ENCODE data around the gene PLTP. TPM values are rescaled to one million over a fixed set of nuclear protein-coding genes. Genes with fewer than 3 reads are reported as not detected.

Gene PLTP
- total RNA-seq, 1 donor from 2014 or later: 58.1 TPM

DNA sequence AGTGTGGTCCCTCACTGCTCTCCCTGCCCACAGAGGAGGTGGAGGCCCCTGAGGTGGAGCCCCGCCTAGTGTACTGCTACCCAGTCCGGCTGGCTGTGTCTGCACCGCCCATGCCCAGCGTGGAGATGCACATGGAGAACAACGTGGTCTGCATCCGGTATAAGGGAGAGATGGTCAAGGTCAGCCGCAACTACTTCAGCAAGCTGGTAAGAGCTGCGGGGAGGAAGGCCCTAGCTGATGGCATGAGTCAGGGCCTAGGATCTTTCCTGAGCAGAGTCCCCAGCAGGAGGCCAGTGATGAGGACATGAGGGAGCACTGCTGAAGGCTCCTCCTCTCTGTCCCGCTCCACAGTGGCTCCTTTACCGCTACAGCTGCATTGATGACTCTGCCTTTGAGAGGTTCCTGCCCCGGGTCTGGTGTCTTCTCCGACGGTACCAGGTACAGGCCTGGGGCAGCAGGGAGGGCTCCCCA lies 33.8 kb upstream of the PLTP start:
- Mint-ChIP-seq H3K36me3 (peaks cover 24% of the 10 kb centered on the region), H3K27me3 (ENCODE audit: low read depth) (no peaks in the 10 kb centered on the region)
- no peak for DNase-seq (ENCODE audit: low spot score in 2 of 2, unreplicated experiment in 2 of 2)

DNA sequence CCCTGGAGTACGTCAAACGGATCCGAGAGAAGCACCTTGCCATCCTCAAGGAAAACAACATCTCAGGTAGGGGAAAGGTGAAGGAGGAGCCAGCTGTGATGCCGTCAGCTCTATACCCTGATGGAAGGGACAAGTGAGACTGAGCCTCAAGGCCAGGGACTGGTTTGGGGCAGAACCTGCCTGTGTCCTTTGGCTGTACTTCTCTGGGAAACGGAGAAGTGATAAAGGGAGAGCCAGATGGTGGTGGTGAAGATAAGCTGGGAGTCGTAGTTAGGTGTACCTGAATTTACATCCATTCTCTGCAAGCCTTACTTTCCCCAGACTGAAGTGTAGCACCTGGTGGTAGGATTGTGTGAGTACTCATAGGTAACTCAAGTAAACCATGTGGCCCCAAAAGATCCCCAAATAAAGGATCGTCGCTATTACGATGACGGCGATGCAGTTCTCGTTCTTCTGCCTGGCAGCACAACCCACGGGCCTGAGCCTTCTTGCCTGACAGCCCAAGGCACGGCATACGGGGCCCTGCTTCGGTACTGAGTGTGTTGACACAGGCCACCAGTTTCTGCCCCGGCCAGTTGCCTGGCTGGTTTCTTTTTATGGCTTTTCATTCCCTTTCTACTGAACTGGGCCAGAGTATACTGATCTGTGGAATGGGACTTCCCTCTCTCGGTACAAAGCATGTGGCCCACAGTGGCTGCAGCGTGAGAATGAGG lies 33.2 kb upstream of the PLTP start:
- H3K27me3 Mint-ChIP-seq (ENCODE audit: low read depth): no peaks in the 10 kb centered on the region
- H3K9me3 Mint-ChIP-seq: no peaks in the 10 kb centered on the region
- no peak for DNase-seq (ENCODE audit: low spot score in 2 of 2, unreplicated experiment in 2 of 2)
- TF ChIP-seq, protein P1, sequence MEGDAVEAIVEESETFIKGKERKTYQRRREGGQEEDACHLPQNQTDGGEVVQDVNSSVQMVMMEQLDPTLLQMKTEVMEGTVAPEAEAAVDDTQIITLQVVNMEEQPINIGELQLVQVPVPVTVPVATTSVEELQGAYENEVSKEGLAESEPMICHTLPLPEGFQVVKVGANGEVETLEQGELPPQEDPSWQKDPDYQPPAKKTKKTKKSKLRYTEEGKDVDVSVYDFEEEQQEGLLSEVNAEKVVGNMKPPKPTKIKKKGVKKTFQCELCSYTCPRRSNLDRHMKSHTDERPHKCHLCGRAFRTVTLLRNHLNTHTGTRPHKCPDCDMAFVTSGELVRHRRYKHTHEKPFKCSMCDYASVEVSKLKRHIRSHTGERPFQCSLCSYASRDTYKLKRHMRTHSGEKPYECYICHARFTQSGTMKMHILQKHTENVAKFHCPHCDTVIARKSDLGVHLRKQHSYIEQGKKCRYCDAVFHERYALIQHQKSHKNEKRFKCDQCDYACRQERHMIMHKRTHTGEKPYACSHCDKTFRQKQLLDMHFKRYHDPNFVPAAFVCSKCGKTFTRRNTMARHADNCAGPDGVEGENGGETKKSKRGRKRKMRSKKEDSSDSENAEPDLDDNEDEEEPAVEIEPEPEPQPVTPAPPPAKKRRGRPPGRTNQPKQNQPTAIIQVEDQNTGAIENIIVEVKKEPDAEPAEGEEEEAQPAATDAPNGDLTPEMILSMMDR (IDR thresholded peaks at IDR 0.05; ENCODE audit: unreplicated experiment): no peak
- no peak overlapping the region for H3K4me3 Mint-ChIP-seq
- no peaks in the 10 kb centered on the region for H3K4me1 Mint-ChIP-seq
- no peak overlapping the region for H3K27ac Mint-ChIP-seq
- H3K36me3 Mint-ChIP-seq: peaks cover 20% of the 10 kb centered on the region

More for the DNA sequence above, 33.8 kb upstream of the PLTP start:
- H3K4me1 Mint-ChIP-seq: no peaks in the 10 kb centered on the region
- no peaks in the 10 kb centered on the region for H3K9me3 Mint-ChIP-seq
- TF ChIP-seq, protein P1 (IDR thresholded peaks at IDR 0.05; ENCODE audit: unreplicated experiment): no peak
- H3K27ac Mint-ChIP-seq: no peak overlapping the region
- H3K4me3 Mint-ChIP-seq: no peak overlapping the region

DNA sequence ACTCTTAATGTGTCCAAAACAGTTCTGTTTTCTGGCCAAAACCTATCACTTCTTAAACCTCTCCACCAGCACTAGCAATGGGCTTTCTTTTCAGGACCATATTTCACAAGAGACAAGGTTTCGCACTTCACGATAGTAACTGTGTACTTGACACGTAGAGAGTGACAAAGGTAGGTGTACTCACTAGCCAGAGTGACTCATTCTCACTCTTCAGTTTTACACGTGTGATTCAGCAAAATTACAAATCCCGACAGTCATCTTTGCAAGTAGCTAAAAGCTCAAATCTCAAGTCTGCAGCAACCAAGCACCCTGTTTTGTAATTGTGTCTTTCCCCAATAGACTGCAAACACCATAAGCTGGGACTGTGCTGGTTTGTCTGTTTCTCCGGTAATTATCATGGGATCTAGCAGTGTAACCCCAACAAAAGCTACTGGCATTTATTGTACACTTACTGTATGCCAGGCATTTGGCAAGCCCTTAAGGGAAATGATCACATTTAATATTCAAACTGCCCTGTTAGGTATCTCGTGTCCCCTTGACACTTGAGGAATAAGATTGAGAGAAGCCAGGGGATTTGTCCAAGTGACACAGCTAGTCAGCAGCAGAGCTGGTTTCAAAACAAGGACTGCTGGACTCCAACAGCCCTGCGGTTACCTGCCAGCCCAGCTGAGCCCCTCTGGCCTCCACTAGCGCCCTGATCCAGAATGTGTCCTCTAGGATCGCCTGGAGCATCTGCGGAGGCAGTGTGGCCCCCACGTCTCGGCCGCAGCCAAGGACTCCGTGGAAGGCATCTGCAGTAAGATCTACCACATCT lies 32.4 kb upstream of the PLTP start:
- peaks cover 26% of the 10 kb centered on the region for H3K36me3 Mint-ChIP-seq
- DNase-seq (ENCODE audit: low spot score in 2 of 2, unreplicated experiment in 2 of 2): no peak
- TF ChIP-seq, protein P1 (IDR thresholded peaks at IDR 0.05; ENCODE audit: unreplicated experiment): no peak
- H3K9me3 Mint-ChIP-seq: no peaks in the 10 kb centered on the region
- H3K27ac Mint-ChIP-seq: no peak overlapping the region
- H3K4me1 Mint-ChIP-seq: no peaks in the 10 kb centered on the region
- no peaks in the 10 kb centered on the region for H3K27me3 Mint-ChIP-seq (ENCODE audit: low read depth)
- H3K4me3 Mint-ChIP-seq: no peak overlapping the region

DNA sequence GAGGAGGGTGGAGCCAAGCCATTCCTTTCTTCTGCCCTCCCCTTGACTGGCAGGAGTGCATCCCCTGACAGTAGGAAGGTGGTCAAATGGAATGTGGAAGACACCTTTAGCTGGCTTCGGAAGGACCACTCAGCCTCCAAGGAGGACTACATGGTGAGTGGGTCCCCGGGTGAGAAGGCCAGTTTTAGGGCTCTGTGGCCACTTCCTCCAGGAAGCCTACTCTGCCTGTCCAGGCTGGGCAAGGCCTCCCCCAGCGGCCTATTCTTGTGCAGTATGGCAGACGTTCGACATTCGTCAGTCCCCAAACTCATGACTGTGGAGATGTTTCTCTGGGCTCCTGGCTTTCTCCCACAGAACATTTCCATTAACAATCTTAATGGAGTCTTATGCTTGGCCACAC lies 31.7 kb upstream of the PLTP start:
- Mint-ChIP-seq H3K4me1 (no peaks in the 10 kb centered on the region), H3K36me3 (peaks cover 21% of the 10 kb centered on the region), H3K27ac (no peak overlapping the region), H3K9me3 (no peaks in the 10 kb centered on the region), H3K4me3 (no peak overlapping the region), H3K27me3 (ENCODE audit: low read depth) (no peaks in the 10 kb centered on the region)
- TF ChIP-seq, protein P1 (IDR thresholded peaks at IDR 0.05; ENCODE audit: unreplicated experiment): no peak
- DNase-seq (ENCODE audit: low spot score in 2 of 2, unreplicated experiment in 2 of 2): no peak

DNA sequence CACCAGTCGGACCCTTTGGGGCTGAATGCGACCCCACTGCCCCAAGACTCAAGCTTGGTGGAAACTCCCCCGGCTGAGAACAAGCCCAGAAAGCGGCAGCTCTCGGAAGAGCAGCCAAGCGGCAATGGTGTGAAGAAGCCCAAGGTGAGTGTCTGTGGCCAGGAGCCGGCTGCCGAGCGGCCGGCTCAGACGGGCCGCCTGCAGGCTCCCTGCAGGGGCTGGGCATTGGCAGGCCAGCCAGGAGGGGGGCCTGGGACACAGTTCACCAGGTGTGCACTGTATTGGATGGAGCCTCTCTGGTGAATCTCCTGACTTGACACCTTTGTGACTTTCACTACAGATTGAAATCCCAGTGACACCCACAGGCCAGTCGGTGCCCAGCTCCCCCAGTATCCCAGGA lies 28.5 kb upstream of the PLTP start:
- Mint-ChIP-seq H3K4me1 (peaks cover 7% of the 10 kb centered on the region), H3K36me3 (peaks cover 32% of the 10 kb centered on the region), H3K9me3 (no peaks in the 10 kb centered on the region), H3K4me3 (no peak overlapping the region), H3K27me3 (ENCODE audit: low read depth) (no peaks in the 10 kb centered on the region), H3K27ac (no peak overlapping the region)
- TF ChIP-seq, protein P1 (IDR thresholded peaks at IDR 0.05; ENCODE audit: unreplicated experiment): no peak
- no peak for DNase-seq (ENCODE audit: low spot score in 2 of 2, unreplicated experiment in 2 of 2)

Measured in mesothelial cell of epicardium (in vitro differentiated cells).